ENCODE measurements around the gene CXCL9.
"Not testable (repeated sequence)": the region's sequence is repeated elsewhere in the genome, so short reads cannot be mapped to it uniquely, and the experiment has no call there.

The CXCL9 gene

GRCh38 chr4:75973766-75974165 is 33.5 kb downstream of the CXCL9 start:
- no peak overlapping the region for H3K27ac ChIP-seq
- DNase-seq (ENCODE audit: low spot score): no peak
- CTCF ChIA-PET: interaction anchor here (1.1 kb wide), 1 partner anchor 14 kb away, joined by 3 read pairs; no protein-coding TSS in a partner anchor
- TF ChIP-seq, protein P1, sequence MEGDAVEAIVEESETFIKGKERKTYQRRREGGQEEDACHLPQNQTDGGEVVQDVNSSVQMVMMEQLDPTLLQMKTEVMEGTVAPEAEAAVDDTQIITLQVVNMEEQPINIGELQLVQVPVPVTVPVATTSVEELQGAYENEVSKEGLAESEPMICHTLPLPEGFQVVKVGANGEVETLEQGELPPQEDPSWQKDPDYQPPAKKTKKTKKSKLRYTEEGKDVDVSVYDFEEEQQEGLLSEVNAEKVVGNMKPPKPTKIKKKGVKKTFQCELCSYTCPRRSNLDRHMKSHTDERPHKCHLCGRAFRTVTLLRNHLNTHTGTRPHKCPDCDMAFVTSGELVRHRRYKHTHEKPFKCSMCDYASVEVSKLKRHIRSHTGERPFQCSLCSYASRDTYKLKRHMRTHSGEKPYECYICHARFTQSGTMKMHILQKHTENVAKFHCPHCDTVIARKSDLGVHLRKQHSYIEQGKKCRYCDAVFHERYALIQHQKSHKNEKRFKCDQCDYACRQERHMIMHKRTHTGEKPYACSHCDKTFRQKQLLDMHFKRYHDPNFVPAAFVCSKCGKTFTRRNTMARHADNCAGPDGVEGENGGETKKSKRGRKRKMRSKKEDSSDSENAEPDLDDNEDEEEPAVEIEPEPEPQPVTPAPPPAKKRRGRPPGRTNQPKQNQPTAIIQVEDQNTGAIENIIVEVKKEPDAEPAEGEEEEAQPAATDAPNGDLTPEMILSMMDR (conservative IDR thresholded peaks at IDR 0.05; ENCODE audit: low read depth): no peak
- POLR2A ChIA-PET (ENCODE audit: low non-redundant PET): no interaction called here

- TF ChIP-seq, protein P1 (conservative IDR thresholded peaks at IDR 0.05; ENCODE audit: low read depth): no peak
- CTCF ChIA-PET: no interaction called here
- no peak overlapping the region for H3K27ac ChIP-seq
- no peak for DNase-seq (ENCODE audit: low spot score)
- POLR2A ChIA-PET (ENCODE audit: low non-redundant PET): no interaction called here
These were observed 39.2 kb downstream of the CXCL9 start for GRCh38 chr4:75968084-75968483.

- no peak for DNase-seq (ENCODE audit: low spot score)
These were observed 43.8 kb downstream of the CXCL9 start for GRCh38 chr4:75963558-75963957.

GRCh38 chr4:75962072-75962471 is 45.2 kb downstream of the CXCL9 start:
- H3K27ac ChIP-seq; DNase-seq (ENCODE audit: low spot score); POLR2A ChIA-PET (ENCODE audit: low non-redundant PET); CTCF ChIA-PET: not testable (repeated sequence)

More at GRCh38 chr4:75963558-75963957, 43.8 kb downstream of the CXCL9 start:
- TF ChIP-seq, protein P1 (conservative IDR thresholded peaks at IDR 0.05; ENCODE audit: low read depth): no peak
- ChIA-PET CTCF (no interaction called here), POLR2A (ENCODE audit: low non-redundant PET) (no interaction called here)
- no peak overlapping the region for H3K27ac ChIP-seq

DNA sequence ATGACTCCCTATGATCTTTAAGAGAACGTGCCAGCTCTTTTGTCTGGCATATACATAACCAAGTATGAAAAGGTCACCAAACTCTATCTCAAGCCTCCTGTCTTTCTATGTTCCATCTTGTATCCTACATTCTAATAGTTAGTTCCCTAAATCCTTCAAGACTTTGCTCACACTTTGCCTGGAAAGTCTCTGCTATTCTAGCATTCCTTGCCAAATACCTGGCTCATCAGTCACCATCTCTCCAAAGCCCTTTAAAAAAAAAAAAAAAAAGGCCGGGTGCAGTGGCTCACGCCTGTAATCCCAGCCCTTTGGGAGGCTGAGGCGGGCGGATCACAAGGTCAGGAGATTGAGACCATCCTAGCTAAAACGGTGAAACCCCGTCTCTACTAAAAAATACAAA is 48.8 kb downstream of the CXCL9 start:
- CTCF ChIA-PET; POLR2A ChIA-PET (ENCODE audit: low non-redundant PET); DNase-seq (ENCODE audit: low spot score); H3K27ac ChIP-seq: not testable (repeated sequence)

GRCh38 chr4:75954811-75955210 is 52.5 kb downstream of the CXCL9 start:
- DNase-seq (ENCODE audit: low spot score); CTCF ChIA-PET; POLR2A ChIA-PET (ENCODE audit: low non-redundant PET); H3K27ac ChIP-seq: not testable (repeated sequence)

DNA sequence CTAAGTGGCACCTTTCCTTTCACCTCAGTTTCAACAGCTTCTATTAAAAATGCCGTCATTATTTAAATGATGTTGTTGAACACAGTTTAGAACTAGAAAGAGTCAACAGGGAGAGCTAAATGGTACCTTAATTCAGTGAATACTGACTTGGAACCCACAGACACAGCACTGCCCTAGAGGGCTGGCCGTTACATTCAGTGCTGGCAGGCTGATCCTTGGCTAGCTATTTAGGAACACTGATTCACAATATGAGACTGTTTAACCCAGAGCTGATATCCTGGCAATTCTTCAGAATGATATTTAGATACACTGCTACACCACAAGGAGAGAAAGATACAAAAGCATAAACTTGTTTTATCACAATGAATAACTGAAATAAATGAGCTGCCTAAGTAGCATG is 53.8 kb downstream of the CXCL9 start:
- ChIA-PET POLR2A (ENCODE audit: low non-redundant PET) (no interaction called here), CTCF (no interaction called here)
- no peak overlapping the region for H3K27ac ChIP-seq
- no peak for DNase-seq (ENCODE audit: low spot score)
- TF ChIP-seq, protein P1 (conservative IDR thresholded peaks at IDR 0.05; ENCODE audit: low read depth): no peak

Measured in RWPE1 (cell line).